Liver (tissue), 9 donors: ENCODE measurements around the gene TSPAN31. TPM values are rescaled to one million over a fixed set of nuclear protein-coding genes. Genes with fewer than 3 reads are reported as not detected.

Source experiments
- DNase-seq: peaks from one replicate; pipeline ENCODE4 v3.0.0-alpha.2; 2017; ENCODE audit warnings: low spot score
- H3K27ac ChIP-seq, 2 donors: one replicate each; pipeline ENCODE4 v1.7.0; 2013; ENCODE audit warnings: inconsistent platforms in 2 of 2, low read length in 2 of 2, control low read depth in 1 of 2, low read depth in 1 of 2, mild to moderate bottlenecking in 1 of 2
- H3K27me3 ChIP-seq, 4 donors: one replicate each; pipeline versions ENCODE4 v1.6.1 to v1.7.0; 2013; ENCODE audit warnings: low read length in 3 of 4, inconsistent platforms in 1 of 4, mild to moderate bottlenecking in 1 of 4, moderate library complexity in 1 of 4; ENCODE audit not compliant: control insufficient read depth in 4 of 4, insufficient read depth in 4 of 4
- H3K36me3 ChIP-seq, 4 donors: one replicate each; pipeline versions ENCODE4 v1.6.1 to v1.7.0; 2013; ENCODE audit warnings: low read length in 3 of 4, mild to moderate bottlenecking in 3 of 4, low read depth in 1 of 4, moderate library complexity in 1 of 4; ENCODE audit not compliant: control insufficient read depth in 4 of 4, insufficient read depth in 3 of 4
- H3K4me1 ChIP-seq, 4 donors: one replicate each; pipeline versions ENCODE4 v1.6.1 to v1.7.0; 2013; ENCODE audit warnings: low read length in 3 of 4, mild to moderate bottlenecking in 3 of 4, moderate library complexity in 1 of 4; ENCODE audit not compliant: control insufficient read depth in 4 of 4, insufficient read depth in 4 of 4
- H3K4me3 ChIP-seq, 3 donors: one replicate each; pipeline versions ENCODE4 v1.6.1 to v1.7.0; 2013; ENCODE audit warnings: low read length in 3 of 3, control low read depth in 1 of 3, low read depth in 1 of 3, mild to moderate bottlenecking in 1 of 3
- H3K9ac ChIP-seq, 2 donors: one replicate each; pipeline ENCODE4 v1.7.0; 2013; ENCODE audit warnings: low read length in 2 of 2, mild to moderate bottlenecking in 2 of 2, moderate library complexity in 2 of 2, control low read depth in 1 of 2, low read depth in 1 of 2
- H3K9me3 ChIP-seq, 4 donors: one replicate each; pipeline versions ENCODE4 v1.6.1 to v1.7.0; 2013; ENCODE audit warnings: low read length in 3 of 4; ENCODE audit not compliant: control insufficient read depth in 4 of 4
- EGR1 ChIP-seq, 2 donors: IDR thresholded peaks; 2 replicates each; pipeline ENCODE4 v1.6.1; 2016 to 2018; ENCODE audit warnings: antibody characterized with exemption in 2 of 2, low read depth in 2 of 2
- FOXA1 ChIP-seq: IDR thresholded peaks from 2 replicates; pipeline ENCODE4 v1.6.1; 2016; ENCODE audit warnings: antibody characterized with exemption
- FOXA2 ChIP-seq: IDR thresholded peaks from 2 replicates; pipeline ENCODE4 v1.6.1; 2016; ENCODE audit warnings: antibody characterized with exemption
- GABPA ChIP-seq, 2 donors: IDR thresholded peaks in 1 of 2; conservative IDR thresholded peaks in 1 of 2; 2 replicates each; pipeline ENCODE4 v1.6.1; 2016; ENCODE audit warnings: antibody characterized with exemption in 2 of 2, mild to moderate bottlenecking in 1 of 2, moderate library complexity in 1 of 2
- HNF4A ChIP-seq, 2 donors: conservative IDR thresholded peaks; 2 replicates each; pipeline ENCODE4 v1.6.1; 2016; ENCODE audit warnings: antibody characterized with exemption in 2 of 2, mild to moderate bottlenecking in 2 of 2
- JUND ChIP-seq, 2 donors: IDR thresholded peaks; 2 replicates each; pipeline ENCODE4 v1.6.1; 2016; ENCODE audit warnings: antibody characterized with exemption in 2 of 2
- NR2F2 ChIP-seq: IDR thresholded peaks from 2 replicates; pipeline ENCODE4 v1.6.1; 2016; ENCODE audit warnings: antibody characterized with exemption
- RAD21 ChIP-seq, 2 donors: IDR thresholded peaks; 2 replicates each; pipeline ENCODE4 v1.6.1; 2016; ENCODE audit warnings: antibody characterized with exemption in 2 of 2, mild to moderate bottlenecking in 2 of 2
- RXRA ChIP-seq, 2 donors: IDR thresholded peaks; 2 replicates each; pipeline ENCODE4 v1.6.1; 2017 to 2018; ENCODE audit warnings: antibody characterized with exemption in 2 of 2, mild to moderate bottlenecking in 1 of 2
- SP1 ChIP-seq: IDR thresholded peaks from 2 replicates; pipeline ENCODE4 v1.6.1; 2018; ENCODE audit warnings: antibody characterized with exemption, mild to moderate bottlenecking
- TAF1 ChIP-seq: conservative IDR thresholded peaks from 2 replicates; pipeline ENCODE4 v1.6.1; 2016; ENCODE audit warnings: antibody characterized with exemption, mild to moderate bottlenecking
- YY1 ChIP-seq: IDR thresholded peaks from 2 replicates; pipeline ENCODE4 v1.6.1; 2016; ENCODE audit warnings: antibody characterized with exemption, mild to moderate bottlenecking
- WGBS: extraction: QIAGEN DNeasy Blood & Tissue Kit; methylation state at CpG from one replicate; pipeline ENCODE4 v1.1.7; 2013; 5-methylcytosine and 5-hydroxymethylcytosine counted together
- polyA plus RNA-seq, 2 donors: library from polyadenylated mRNA; stranded (reverse) in 1 of 2; unstranded in 1 of 2; fragments of 200-250 nt in 1 of 2; fragments of >200 nt in 1 of 2; fragmentation: Nextera tagmentation in 1 of 2; extraction: Ambion mirVana in 1 of 2; gene quantifications; one replicate each; pipeline versions ENCODE4 v1.2.1 to v1.2.3, GENCODE V29; 2013 to 2015
- total RNA-seq, 2 donors: library from RNA; depleted of rRNA; stranded (reverse); fragments of >200 nt; gene quantifications; one replicate each; pipeline ENCODE4 v1.2.3, GENCODE V29; 2014
- TF ChIP-seq, protein P1 (sequence below): IDR thresholded peaks from 2 replicates; pipeline ENCODE4 v1.6.1; 2016; ENCODE audit warnings: antibody characterized with exemption
- TF ChIP-seq, protein P2 (sequence below): IDR thresholded peaks from 2 replicates; pipeline ENCODE4 v1.6.1; 2016; ENCODE audit warnings: antibody characterized with exemption
- TF ChIP-seq, protein P3 (sequence below): IDR thresholded peaks from 2 replicates; pipeline ENCODE4 v1.6.1; 2016; ENCODE audit warnings: antibody characterized with exemption
- TF ChIP-seq, protein P4 (sequence below): fragments of 150-350 bp; IDR thresholded peaks from 2 replicates; pipeline ENCODE4 v1.5.1; 2017; ENCODE audit warnings: improper control_type of control experiment, low read depth, low read length; ENCODE audit not compliant: missing input control
- donor health status: healthy.
- donor health status: healthy.
- donor health status: healthy.
- donor health status: healthy.
- donor health status: healthy.

TSPAN31 gene
- total and polyA plus RNA-seq, 4 donors = 16.9 to 39.4 (median 24.6) TPM

DNA sequence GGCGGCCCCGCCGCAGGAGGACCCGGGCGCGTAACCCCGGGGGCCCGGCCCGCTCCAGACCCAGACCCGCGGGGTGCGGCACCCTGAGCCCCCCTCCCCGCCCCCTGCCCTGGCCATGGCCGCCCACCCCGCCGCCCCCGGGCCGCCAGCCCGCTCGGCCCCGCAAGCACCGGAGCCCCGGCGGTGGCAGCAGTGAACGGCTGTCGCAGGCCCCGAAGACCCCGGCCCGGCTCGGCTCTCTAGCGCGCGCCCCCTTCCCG is 10.3 kb downstream of the TSPAN31 start (continued):
- TF ChIP-seq, protein P1, sequence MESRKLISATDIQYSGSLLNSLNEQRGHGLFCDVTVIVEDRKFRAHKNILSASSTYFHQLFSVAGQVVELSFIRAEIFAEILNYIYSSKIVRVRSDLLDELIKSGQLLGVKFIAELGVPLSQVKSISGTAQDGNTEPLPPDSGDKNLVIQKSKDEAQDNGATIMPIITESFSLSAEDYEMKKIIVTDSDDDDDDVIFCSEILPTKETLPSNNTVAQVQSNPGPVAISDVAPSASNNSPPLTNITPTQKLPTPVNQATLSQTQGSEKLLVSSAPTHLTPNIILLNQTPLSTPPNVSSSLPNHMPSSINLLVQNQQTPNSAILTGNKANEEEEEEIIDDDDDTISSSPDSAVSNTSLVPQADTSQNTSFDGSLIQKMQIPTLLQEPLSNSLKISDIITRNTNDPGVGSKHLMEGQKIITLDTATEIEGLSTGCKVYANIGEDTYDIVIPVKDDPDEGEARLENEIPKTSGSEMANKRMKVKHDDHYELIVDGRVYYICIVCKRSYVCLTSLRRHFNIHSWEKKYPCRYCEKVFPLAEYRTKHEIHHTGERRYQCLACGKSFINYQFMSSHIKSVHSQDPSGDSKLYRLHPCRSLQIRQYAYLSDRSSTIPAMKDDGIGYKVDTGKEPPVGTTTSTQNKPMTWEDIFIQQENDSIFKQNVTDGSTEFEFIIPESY = no peak
- TF ChIP-seq TAF1 (no peak), NR2F2 (no peak), JUND (IDR thresholded peaks at IDR 0.05) (no peak), RXRA (IDR thresholded peaks at IDR 0.05) (no peak), HNF4A (conservative IDR thresholded peaks at IDR 0.05) (no peak), SP1 (no peak), RAD21 (IDR thresholded peaks at IDR 0.05) (no peak)
- TF ChIP-seq, protein P2, sequence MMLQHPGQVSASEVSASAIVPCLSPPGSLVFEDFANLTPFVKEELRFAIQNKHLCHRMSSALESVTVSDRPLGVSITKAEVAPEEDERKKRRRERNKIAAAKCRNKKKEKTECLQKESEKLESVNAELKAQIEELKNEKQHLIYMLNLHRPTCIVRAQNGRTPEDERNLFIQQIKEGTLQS = no peak

DNA sequence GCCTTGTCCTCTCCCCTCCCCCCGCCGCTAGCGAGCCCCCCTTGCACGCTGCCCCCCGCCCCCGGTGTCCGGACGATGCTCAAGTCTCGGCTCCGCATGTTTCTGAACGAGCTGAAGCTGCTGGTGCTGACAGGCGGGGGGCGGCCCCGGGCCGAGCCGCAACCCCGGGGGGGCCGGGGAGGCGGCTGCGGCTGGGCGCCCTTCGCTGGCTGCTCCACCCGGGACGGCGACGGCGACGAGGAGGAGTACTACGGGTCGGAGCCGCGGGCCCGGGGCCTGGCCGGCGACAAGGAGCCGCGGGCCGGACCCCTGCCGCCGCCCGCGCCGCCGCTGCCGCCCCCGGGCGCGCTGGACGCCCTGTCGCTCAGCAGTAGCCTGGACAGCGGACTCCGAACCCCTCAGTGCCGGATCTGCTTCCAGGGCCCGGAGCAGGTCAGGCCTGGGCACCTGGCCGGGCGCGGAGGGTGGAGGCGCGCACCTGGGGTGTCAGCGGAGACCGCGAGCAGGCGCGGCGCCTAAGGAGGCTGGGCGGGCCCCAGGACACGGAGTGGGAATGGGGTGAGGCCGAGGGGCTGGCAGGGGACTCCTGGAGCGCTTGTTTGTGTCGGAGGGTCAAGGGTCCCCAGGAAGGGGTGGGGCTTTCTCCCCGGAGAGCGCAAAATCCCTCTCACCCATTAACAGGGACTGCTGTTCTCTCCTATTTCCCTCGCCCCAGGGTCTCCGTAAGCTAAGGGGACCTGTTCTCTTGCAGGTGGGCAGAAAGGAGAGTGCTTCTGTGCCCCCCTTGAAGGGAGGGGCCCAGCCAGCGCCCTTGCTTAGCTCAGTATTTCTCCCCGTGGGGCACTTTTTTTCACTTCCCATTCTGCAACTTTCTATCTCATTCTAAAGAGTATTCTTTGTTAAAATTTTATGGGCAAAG is 10.9 kb downstream of the TSPAN31 start:
- H3K27me3 ChIP-seq = no peaks in the 10 kb centered on the region
- WGBS = under 1% methylated on average over 76 of the region's 76 CpGs
- H3K36me3 ChIP-seq = peaks cover 0 to 7% (median 2%) of the 10 kb centered on the region in 4 donors
- H3K27ac ChIP-seq = no peak overlapping the region
- no peaks in the 10 kb centered on the region for H3K9me3 ChIP-seq
- peak overlapping the region; percentile 26 to 79 (median 66) for H3K4me3 ChIP-seq
- TF ChIP-seq NR2F2 = no peak
- H3K9ac ChIP-seq = peak overlapping the region in 1 of 2 donors; percentile 42
- peaks cover 6 to 35% (median 26%) of the 10 kb centered on the region in 4 donors for H3K4me1 ChIP-seq
- DNase-seq = peak; percentile 67

DNA sequence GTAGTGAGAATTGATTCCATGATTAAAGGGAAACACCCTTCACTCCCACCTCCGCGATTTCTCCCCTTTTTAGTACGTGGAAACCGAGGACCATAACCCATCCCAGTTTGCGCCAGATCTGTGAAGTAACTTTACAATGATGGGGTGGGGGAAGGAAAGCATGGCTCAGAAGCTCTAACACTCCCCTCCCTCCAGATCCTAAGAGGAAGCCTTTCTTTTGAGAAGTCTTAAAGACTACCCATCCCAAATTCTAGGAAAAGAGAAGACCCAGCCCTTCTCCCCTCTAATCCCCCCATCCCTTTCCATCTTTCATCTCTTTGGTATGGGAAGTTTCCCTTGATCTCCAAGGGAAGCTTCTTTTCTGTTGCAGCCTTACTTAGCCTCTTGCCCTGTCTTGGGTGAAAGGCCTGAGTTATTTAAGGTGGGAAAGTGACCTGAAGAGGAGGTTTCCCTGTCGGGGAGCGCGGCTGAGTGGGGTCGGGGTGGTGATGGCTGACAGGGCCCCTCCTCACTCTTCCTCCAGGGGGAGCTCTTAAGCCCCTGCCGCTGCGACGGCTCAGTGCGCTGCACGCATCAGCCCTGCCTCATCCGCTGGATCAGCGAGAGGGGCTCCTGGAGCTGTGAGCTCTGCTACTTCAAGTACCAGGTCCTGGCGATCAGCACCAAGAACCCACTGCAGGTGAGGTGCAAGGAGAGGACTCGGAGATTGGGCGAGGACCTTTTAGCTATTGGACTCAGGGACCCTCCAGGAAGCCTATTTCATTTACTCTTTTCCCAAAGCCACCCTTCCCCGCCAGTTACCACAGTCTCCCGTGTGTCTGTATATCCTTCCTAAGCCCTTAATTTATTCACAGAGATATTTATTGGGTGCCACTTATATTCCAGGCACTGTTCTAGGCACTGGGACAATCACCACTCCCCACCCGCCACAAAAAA is 11.8 kb downstream of the TSPAN31 start:
- Histone ChIP-seq H3K4me3 (peak overlapping the region in 1 of 3 donors; percentile 79), H3K9me3 (no peaks in the 10 kb centered on the region), H3K27me3 (no peaks in the 10 kb centered on the region), H3K4me1 (peaks cover 0 to 25% (median 17%) of the 10 kb centered on the region in 4 donors), H3K27ac (no peak overlapping the region), H3K36me3 (peaks cover 0 to 7% (median 0%) of the 10 kb centered on the region in 4 donors), H3K9ac (no peak overlapping the region)
- DNase-seq = peak; percentile 65
- 46% methylated on average over 22 of the region's 22 CpGs for WGBS
- TF ChIP-seq YY1 (no peak), SP1 (no peak), FOXA2 (no peak), HNF4A (conservative IDR thresholded peaks at IDR 0.05) (no peak), RAD21 (IDR thresholded peaks at IDR 0.05) (peak; percentile 13 to 53), JUND (IDR thresholded peaks at IDR 0.05) (no peak), GABPA (IDR thresholded peaks at IDR 0.05 in 1 of 2, conservative IDR thresholded peaks at IDR 0.05 in 1 of 2) (no peak), TAF1 (no peak), FOXA1 (no peak), EGR1 (IDR thresholded peaks at IDR 0.05; ENCODE audit: low read depth in 2 of 2) (no peak)
- TF ChIP-seq, protein P1 = no peak
- TF ChIP-seq, protein P3, sequence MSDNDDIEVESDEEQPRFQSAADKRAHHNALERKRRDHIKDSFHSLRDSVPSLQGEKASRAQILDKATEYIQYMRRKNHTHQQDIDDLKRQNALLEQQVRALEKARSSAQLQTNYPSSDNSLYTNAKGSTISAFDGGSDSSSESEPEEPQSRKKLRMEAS = no peak
- TF ChIP-seq, protein P4, sequence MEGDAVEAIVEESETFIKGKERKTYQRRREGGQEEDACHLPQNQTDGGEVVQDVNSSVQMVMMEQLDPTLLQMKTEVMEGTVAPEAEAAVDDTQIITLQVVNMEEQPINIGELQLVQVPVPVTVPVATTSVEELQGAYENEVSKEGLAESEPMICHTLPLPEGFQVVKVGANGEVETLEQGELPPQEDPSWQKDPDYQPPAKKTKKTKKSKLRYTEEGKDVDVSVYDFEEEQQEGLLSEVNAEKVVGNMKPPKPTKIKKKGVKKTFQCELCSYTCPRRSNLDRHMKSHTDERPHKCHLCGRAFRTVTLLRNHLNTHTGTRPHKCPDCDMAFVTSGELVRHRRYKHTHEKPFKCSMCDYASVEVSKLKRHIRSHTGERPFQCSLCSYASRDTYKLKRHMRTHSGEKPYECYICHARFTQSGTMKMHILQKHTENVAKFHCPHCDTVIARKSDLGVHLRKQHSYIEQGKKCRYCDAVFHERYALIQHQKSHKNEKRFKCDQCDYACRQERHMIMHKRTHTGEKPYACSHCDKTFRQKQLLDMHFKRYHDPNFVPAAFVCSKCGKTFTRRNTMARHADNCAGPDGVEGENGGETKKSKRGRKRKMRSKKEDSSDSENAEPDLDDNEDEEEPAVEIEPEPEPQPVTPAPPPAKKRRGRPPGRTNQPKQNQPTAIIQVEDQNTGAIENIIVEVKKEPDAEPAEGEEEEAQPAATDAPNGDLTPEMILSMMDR = peak; percentile 39
- TF ChIP-seq, protein P2 = no peak
